ENCODE data around the gene GPRASP2.

DNA sequence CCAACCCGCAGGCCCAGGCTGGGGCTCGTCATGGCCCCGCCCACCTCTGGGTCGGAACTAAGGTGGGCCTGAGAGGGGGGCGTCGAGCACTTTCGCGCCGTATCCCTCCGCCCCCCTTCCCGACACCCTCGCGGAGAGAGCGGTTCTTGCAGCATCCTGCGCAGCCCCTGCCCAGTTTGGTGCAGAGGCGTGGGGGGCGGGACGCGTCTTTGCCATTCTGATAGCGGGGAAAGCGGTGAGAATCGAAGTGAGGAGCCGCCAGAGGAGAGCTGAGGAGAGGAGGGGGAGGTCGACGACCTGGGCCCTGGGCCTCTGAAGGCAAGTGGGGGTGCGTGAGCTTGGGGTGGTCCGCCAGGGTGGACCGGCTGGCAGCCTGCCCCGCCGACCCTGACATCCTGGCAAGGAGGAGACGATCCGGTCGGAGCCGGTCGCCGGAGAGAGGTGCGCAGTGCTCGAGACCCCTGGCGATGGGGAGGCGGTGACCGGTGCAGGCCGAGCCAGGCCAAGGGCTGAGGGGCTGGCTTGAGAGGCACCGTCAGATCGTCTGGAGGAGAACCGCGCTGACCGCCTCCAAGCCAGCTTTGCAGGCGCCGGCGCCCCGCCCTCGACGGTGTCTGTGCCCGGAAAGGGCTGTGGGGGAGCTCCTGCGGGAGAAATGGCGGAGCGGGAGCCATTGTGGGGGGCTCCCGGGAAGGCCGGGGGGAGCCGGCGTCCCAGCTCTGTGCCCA, 33.8 kb downstream of the GPRASP2 start:
- TF ChIP-seq POLR2A (IDR thresholded peaks at IDR 0.05; ENCODE audit: low read depth, low read length), result no peak
- TF ChIP-seq TAF1 (IDR thresholded peaks at IDR 0.05; ENCODE audit: borderline replicate concordance, low read depth, low read length), result no peak
- no peak for TF ChIP-seq POLR2AphosphoS5 (IDR thresholded peaks at IDR 0.05; ENCODE audit: low read depth, low read length)
